ENCODE measurements around the gene PPFIA4.

DNA sequence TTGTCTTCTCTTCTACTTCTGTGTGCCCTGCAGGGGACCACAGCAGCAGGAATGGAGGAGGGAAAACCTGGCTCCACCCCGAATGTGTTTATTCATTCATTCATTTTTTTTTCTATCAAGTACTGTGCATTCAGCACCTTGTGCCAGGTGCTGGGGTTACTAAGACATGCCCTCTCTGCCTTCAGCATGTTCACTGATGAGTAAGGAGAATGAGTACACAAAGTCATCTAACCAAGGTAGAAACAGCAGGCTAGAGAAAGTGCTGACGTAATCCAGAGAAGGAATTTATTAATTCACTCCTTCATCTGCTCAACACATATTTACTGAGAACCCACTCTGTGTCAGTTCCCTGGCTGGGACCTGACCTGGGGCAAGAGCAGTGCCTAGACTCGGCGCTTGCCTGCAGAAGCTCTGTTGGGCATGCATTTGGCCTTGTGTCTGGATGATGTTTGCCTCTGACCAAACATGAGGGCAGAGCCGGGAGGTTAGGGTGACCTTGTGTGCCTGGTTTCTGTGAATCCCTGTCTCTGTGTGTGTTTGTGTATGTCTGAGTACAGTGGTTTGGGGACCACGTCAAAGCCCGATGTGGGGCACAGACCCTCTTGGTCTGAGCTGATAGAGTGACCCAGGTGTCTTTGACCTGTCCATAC is 62.8 kb downstream of the PPFIA4 start:
- no peak for TF ChIP-seq CTCF (IDR thresholded peaks at IDR 0.05)
- TF ChIP-seq POLR2A (IDR thresholded peaks at IDR 0.05) = no peak
- TF ChIP-seq EP300 (IDR thresholded peaks at IDR 0.05) = no peak
